ENCODE results near the gene AKR1D1. TPM values are rescaled to one million over a fixed set of nuclear protein-coding genes. Genes with fewer than 3 reads are reported as not detected.
"Not testable (repeated sequence)": the region's sequence is repeated elsewhere in the genome, so short reads cannot be mapped to it uniquely, and the experiment has no call there.

AKR1D1 gene
- total and polyA plus RNA-seq, 7 experiments from 2014 or later: not detected

GRCh38 chr7:138142583-138143201 lies 66.4 kb downstream of the AKR1D1 start:
- intact Hi-C loops (cut with micrococcal nuclease): no loop called here
- no peak overlapping the region for H3K27ac Mint-ChIP-seq
- no peak for ATAC-seq
- no peaks in the 10 kb centered on the region for H3K36me3 Mint-ChIP-seq
- H3K4me3 Mint-ChIP-seq: no peak overlapping the region
- Histone ChIP-seq H3K36me3 (ENCODE audit: control insufficient read depth in 2 of 3, insufficient read depth in 3 of 3, low read length in 3 of 3) (no peaks in the 10 kb centered on the region), H3K9me3 (ENCODE audit: control insufficient read depth in 2 of 3, low read length in 3 of 3) (no peaks in the 10 kb centered on the region), H3K4me3 (ENCODE audit: low read length) (no peak overlapping the region), H3K27ac (ENCODE audit: low read depth, low read length) (no peak overlapping the region), H3K27me3 (ENCODE audit: control insufficient read depth in 2 of 2, insufficient read depth in 2 of 2, low read length in 2 of 2) (no peaks in the 10 kb centered on the region), H3K4me1 (ENCODE audit: control insufficient read depth in 2 of 2, insufficient read depth in 2 of 2, low read length in 2 of 2) (peaks cover 0 to 4% of the 10 kb centered on the region in 2 donors)
- POLR2A ChIA-PET: no interaction called here
- no peak for DNase-seq
- CTCF ChIA-PET: no interaction called here
- H3K9me3 Mint-ChIP-seq: no peaks in the 10 kb centered on the region
- H3K27me3 Mint-ChIP-seq: peaks cover 13 to 56% (median 30%) of the 10 kb centered on the region in 5 donors
- H3K4me1 Mint-ChIP-seq: peaks cover 0 to 10% (median 8%) of the 10 kb centered on the region in 7 donors

GRCh38 chr7:138144958-138145357 lies 68.7 kb downstream of the AKR1D1 start:
- H3K4me3 Mint-ChIP-seq: no peak overlapping the region
- peaks cover 0 to 10% (median 8%) of the 10 kb centered on the region in 7 donors for H3K4me1 Mint-ChIP-seq
- Histone ChIP-seq H3K9me3 (ENCODE audit: control insufficient read depth in 2 of 3, low read length in 3 of 3) (no peaks in the 10 kb centered on the region), H3K36me3 (ENCODE audit: control insufficient read depth in 2 of 3, insufficient read depth in 3 of 3, low read length in 3 of 3) (no peaks in the 10 kb centered on the region), H3K27me3 (ENCODE audit: control insufficient read depth in 2 of 2, insufficient read depth in 2 of 2, low read length in 2 of 2) (no peaks in the 10 kb centered on the region), H3K27ac (ENCODE audit: low read depth, low read length) (no peak overlapping the region), H3K4me1 (ENCODE audit: control insufficient read depth in 2 of 2, insufficient read depth in 2 of 2, low read length in 2 of 2) (no peaks in the 10 kb centered on the region), H3K4me3 (ENCODE audit: low read length) (no peak overlapping the region)
- no peak for DNase-seq
- intact Hi-C loops (cut with micrococcal nuclease): no loop called here
- CTCF ChIA-PET: no interaction called here
- POLR2A ChIA-PET: no interaction called here
- no peaks in the 10 kb centered on the region for H3K36me3 Mint-ChIP-seq
- peaks cover 14 to 44% (median 20%) of the 10 kb centered on the region in 5 donors for H3K27me3 Mint-ChIP-seq
- ATAC-seq: no peak
- no peaks in the 10 kb centered on the region for H3K9me3 Mint-ChIP-seq
- no peak overlapping the region for H3K27ac Mint-ChIP-seq

- peaks cover 17 to 44% (median 27%) of the 10 kb centered on the region in 5 donors for H3K27me3 Mint-ChIP-seq
These were observed 70.0 kb downstream of the AKR1D1 start for GRCh38 chr7:138146221-138146620.

GRCh38 chr7:138146757-138147734 lies 70.8 kb downstream of the AKR1D1 start:
- H3K4me3 ChIP-seq (ENCODE audit: low read length); CTCF ChIA-PET: not testable (repeated sequence)
- H3K27me3 Mint-ChIP-seq: peaks cover 12 to 37% (median 28%) of the 10 kb centered on the region in 5 donors

More at GRCh38 chr7:138146221-138146620, 70.0 kb downstream of the AKR1D1 start:
- CTCF ChIA-PET; H3K9me3 Mint-ChIP-seq; DNase-seq; H3K27ac ChIP-seq (ENCODE audit: low read depth, low read length); ATAC-seq; intact Hi-C loops (cut with micrococcal nuclease); H3K27me3 ChIP-seq (ENCODE audit: control insufficient read depth in 2 of 2, insufficient read depth in 2 of 2, low read length in 2 of 2); H3K9me3 ChIP-seq (ENCODE audit: control insufficient read depth in 2 of 3, low read length in 3 of 3); H3K4me3 ChIP-seq (ENCODE audit: low read length); H3K4me1 ChIP-seq (ENCODE audit: control insufficient read depth in 2 of 2, insufficient read depth in 2 of 2, low read length in 2 of 2); H3K4me1 Mint-ChIP-seq; H3K4me3 Mint-ChIP-seq; H3K27ac Mint-ChIP-seq; H3K36me3 Mint-ChIP-seq; H3K36me3 ChIP-seq (ENCODE audit: control insufficient read depth in 2 of 3, insufficient read depth in 3 of 3, low read length in 3 of 3); POLR2A ChIA-PET: not testable (repeated sequence)

GRCh38 chr7:138151731-138152577 lies 75.7 kb downstream of the AKR1D1 start:
- H3K4me3 Mint-ChIP-seq: no peak overlapping the region
- no peak for DNase-seq
- peaks cover 0 to 7% (median 4%) of the 10 kb centered on the region in 7 donors for H3K4me1 Mint-ChIP-seq
- Histone ChIP-seq H3K27ac (ENCODE audit: low read depth, low read length) (no peak overlapping the region), H3K27me3 (ENCODE audit: control insufficient read depth in 2 of 2, insufficient read depth in 2 of 2, low read length in 2 of 2) (no peaks in the 10 kb centered on the region), H3K9me3 (ENCODE audit: control insufficient read depth in 2 of 3, low read length in 3 of 3) (no peaks in the 10 kb centered on the region), H3K4me3 (ENCODE audit: low read length) (no peak overlapping the region), H3K36me3 (ENCODE audit: control insufficient read depth in 2 of 3, insufficient read depth in 3 of 3, low read length in 3 of 3) (no peaks in the 10 kb centered on the region), H3K4me1 (ENCODE audit: control insufficient read depth in 2 of 2, insufficient read depth in 2 of 2, low read length in 2 of 2) (no peaks in the 10 kb centered on the region)
- H3K27ac Mint-ChIP-seq: no peak overlapping the region
- no peaks in the 10 kb centered on the region for H3K36me3 Mint-ChIP-seq
- ChIA-PET POLR2A (interaction anchor here (0.7 kb wide), 1 partner anchor 592 kb away, joined by 3 read pairs; no protein-coding TSS in a partner anchor), CTCF (no interaction called here)
- peaks cover 8 to 18% (median 13%) of the 10 kb centered on the region in 5 donors for H3K27me3 Mint-ChIP-seq
- ATAC-seq: no peak
- intact Hi-C loops (cut with micrococcal nuclease): no loop called here
- no peaks in the 10 kb centered on the region for H3K9me3 Mint-ChIP-seq

More at GRCh38 chr7:138146757-138147734, 70.8 kb downstream of the AKR1D1 start:
- H3K36me3 ChIP-seq (ENCODE audit: control insufficient read depth in 2 of 3, insufficient read depth in 3 of 3, low read length in 3 of 3); H3K4me1 ChIP-seq (ENCODE audit: control insufficient read depth in 2 of 2, insufficient read depth in 2 of 2, low read length in 2 of 2); H3K9me3 ChIP-seq (ENCODE audit: control insufficient read depth in 2 of 3, low read length in 3 of 3); H3K36me3 Mint-ChIP-seq; POLR2A ChIA-PET; H3K27ac ChIP-seq (ENCODE audit: low read depth, low read length); H3K9me3 Mint-ChIP-seq; intact Hi-C loops (cut with micrococcal nuclease); H3K27me3 ChIP-seq (ENCODE audit: control insufficient read depth in 2 of 2, insufficient read depth in 2 of 2, low read length in 2 of 2); H3K4me1 Mint-ChIP-seq; ATAC-seq: not testable (repeated sequence)
- H3K4me3 Mint-ChIP-seq: peak overlapping the region; percentile 70 to 89 (median 82)
- peak overlapping the region in 3 of 9 donors; percentile 49 to 80 (median 60) for H3K27ac Mint-ChIP-seq
- peak in 2 of 9 donors; percentile 3 to 12 for DNase-seq

DNA sequence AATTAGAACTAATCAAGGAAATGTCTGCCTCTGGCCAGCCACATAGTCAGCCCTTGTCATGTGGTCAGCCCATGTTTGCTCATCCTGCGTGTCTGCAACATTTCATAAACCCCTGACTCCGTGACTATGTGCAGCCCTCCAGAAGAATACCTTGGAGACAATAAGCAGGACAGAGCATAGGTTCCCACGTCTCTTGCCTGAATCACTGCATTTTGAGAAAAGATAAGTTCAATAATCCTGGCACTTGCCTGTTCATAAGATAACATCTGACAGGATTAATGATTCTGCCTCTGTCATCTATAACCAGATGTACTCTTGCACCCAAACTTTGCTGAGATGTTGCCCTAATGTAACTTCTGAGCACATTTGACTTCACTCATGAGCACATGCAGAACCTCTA lies 78.4 kb downstream of the AKR1D1 start:
- ChIA-PET POLR2A (no interaction called here), CTCF (no interaction called here)
- Mint-ChIP-seq H3K9me3 (no peaks in the 10 kb centered on the region), H3K27ac (no peak overlapping the region), H3K4me1 (no peaks in the 10 kb centered on the region), H3K36me3 (no peaks in the 10 kb centered on the region), H3K27me3 (peaks cover 0 to 12% (median 5%) of the 10 kb centered on the region in 5 donors), H3K4me3 (no peak overlapping the region)
- Histone ChIP-seq H3K4me1 (ENCODE audit: control insufficient read depth in 2 of 2, insufficient read depth in 2 of 2, low read length in 2 of 2) (no peaks in the 10 kb centered on the region), H3K27me3 (ENCODE audit: control insufficient read depth in 2 of 2, insufficient read depth in 2 of 2, low read length in 2 of 2) (no peaks in the 10 kb centered on the region), H3K9me3 (ENCODE audit: control insufficient read depth in 2 of 3, low read length in 3 of 3) (no peaks in the 10 kb centered on the region), H3K4me3 (ENCODE audit: low read length) (no peak overlapping the region), H3K27ac (ENCODE audit: low read depth, low read length) (no peak overlapping the region), H3K36me3 (ENCODE audit: control insufficient read depth in 2 of 3, insufficient read depth in 3 of 3, low read length in 3 of 3) (no peaks in the 10 kb centered on the region)
- intact Hi-C loops (cut with micrococcal nuclease): no loop called here
- no peak for DNase-seq
- no peak for ATAC-seq

Data from naive thymus-derived CD4-positive, alpha-beta T cell (primary cell).